ENCODE results near the gene ABLIM3.
A peak's percentile ranks its signal among the peaks of the same experiment; 100 is the strongest.

DNA sequence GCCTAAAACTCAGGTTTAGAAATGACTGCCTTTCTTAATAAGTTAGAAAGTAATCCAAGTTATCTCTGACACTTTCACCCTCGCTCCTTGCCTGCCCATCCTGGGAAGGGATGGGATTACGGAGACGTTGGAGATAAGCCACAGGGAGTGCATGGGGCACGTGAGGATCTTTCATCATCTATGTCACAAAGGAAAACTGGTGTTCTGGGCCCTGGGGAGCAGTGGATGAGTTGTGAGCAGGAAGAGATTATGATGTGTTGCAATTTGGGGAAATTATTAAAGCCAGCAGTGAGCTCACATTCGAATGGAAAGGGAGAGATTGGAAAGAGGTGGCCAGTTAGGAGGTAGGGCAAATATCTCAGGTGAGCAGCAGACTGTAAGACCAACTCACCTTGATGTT, 143.2 kb downstream of the ABLIM3 start:
- TF ChIP-seq CTCF (IDR thresholded peaks at IDR 0.05) (no peak), POLR2A (IDR thresholded peaks at IDR 0.05) (no peak), POLR2AphosphoS5 (IDR thresholded peaks at IDR 0.05) (peak in 1 of 3 donors; percentile 77)

Measured in breast epithelium (tissue), 3 donors.